DOHH2 (cell line): ENCODE results near the gene SQSTM1.
"Not testable (repeated sequence)": the region's sequence is repeated elsewhere in the genome, so short reads cannot be mapped to it uniquely, and the experiment has no call there.

ENCODE experiments used
- H3F3A ChIP-seq: fragments of 200-600 bp; sonication (generic), shearing (Covaris generic); 2 replicates; pipeline ENCODE4 v1.6.0; 2016; ENCODE audit warnings: antibody characterized with exemption, mild to moderate bottlenecking; ENCODE audit not compliant: control insufficient read depth, insufficient read depth
- H3K27ac ChIP-seq: fragments of 200-600 bp; sonication (generic); 2 replicates; pipeline ENCODE4 v1.5.1; 2014; ENCODE audit warnings: low read depth, mild to moderate bottlenecking, low read length, moderate library complexity
- H3K27me3 ChIP-seq: fragments of 200-600 bp; sonication (generic); 2 replicates; pipeline ENCODE4 v1.6.1; 2014; ENCODE audit warnings: mild to moderate bottlenecking, low read length, mixed read lengths; ENCODE audit not compliant: control insufficient read depth
- H3K36me3 ChIP-seq: fragments of 200-600 bp; sonication (generic); 2 replicates; pipeline ENCODE4 v1.6.1; 2014; ENCODE audit warnings: mild to moderate bottlenecking, low read length, moderate library complexity, mixed read lengths; ENCODE audit not compliant: control insufficient read depth
- H3K4me1 ChIP-seq: fragments of 200-600 bp; sonication (generic); 2 replicates; pipeline ENCODE4 v1.6.1; 2014; ENCODE audit warnings: mild to moderate bottlenecking, low read length, mixed read lengths; ENCODE audit not compliant: control insufficient read depth
- H3K4me2 ChIP-seq: fragments of 200-600 bp; sonication (generic); 2 replicates; pipeline ENCODE4 v1.6.0; 2014; ENCODE audit warnings: mild to moderate bottlenecking, low read length, moderate library complexity
- H3K4me3 ChIP-seq: fragments of 200-600 bp; sonication (generic); 2 replicates; pipeline ENCODE4 v1.5.1; 2014; ENCODE audit warnings: mild to moderate bottlenecking, low read length, mixed read lengths
- H3K79me2 ChIP-seq: fragments of 200-600 bp; sonication (generic); 2 replicates; pipeline ENCODE4 v1.6.1; 2014; ENCODE audit warnings: mild to moderate bottlenecking, low read length, mixed read lengths; ENCODE audit not compliant: control insufficient read depth
- H3K9me2 ChIP-seq: fragments of 200-600 bp; sonication (generic); replicated peaks from 2 replicates; pipeline ENCODE4 v1.6.1; 2014; ENCODE audit warnings: mild to moderate bottlenecking, low read length, mixed read lengths; ENCODE audit not compliant: control insufficient read depth
- H3K9me3 ChIP-seq: fragments of 200-600 bp; sonication (generic); 2 replicates; pipeline ENCODE4 v1.6.1; 2014; ENCODE audit warnings: antibody characterized with exemption, low read length, mixed read lengths; ENCODE audit not compliant: control insufficient read depth, insufficient read depth
- H4K20me1 ChIP-seq: fragments of 200-600 bp; sonication (generic); 2 replicates; pipeline ENCODE4 v1.6.0; 2014; ENCODE audit warnings: low read depth, mild to moderate bottlenecking, antibody characterized with exemption, low read length, moderate library complexity; ENCODE audit not compliant: control insufficient read depth, insufficient read depth
- EZH2phosphoT487 ChIP-seq: fragments of 200-600 bp; sonication (generic); IDR thresholded peaks from 2 replicates; pipeline ENCODE4 v1.6.1; 2017; ENCODE audit warnings: borderline replicate concordance, mild to moderate bottlenecking, antibody characterized with exemption, low read length, moderate library complexity, mixed read lengths
- TF ChIP-seq, protein P1 (sequence below): fragments of 200-600 bp; sonication (generic); IDR thresholded peaks from one replicate; pipeline ENCODE4 v1.5.1; 2014; ENCODE audit warnings: antibody characterized with exemption, mild to moderate bottlenecking, low read depth, low read length; ENCODE audit not compliant: poor library complexity, severe bottlenecking

The SQSTM1 gene

DNA sequence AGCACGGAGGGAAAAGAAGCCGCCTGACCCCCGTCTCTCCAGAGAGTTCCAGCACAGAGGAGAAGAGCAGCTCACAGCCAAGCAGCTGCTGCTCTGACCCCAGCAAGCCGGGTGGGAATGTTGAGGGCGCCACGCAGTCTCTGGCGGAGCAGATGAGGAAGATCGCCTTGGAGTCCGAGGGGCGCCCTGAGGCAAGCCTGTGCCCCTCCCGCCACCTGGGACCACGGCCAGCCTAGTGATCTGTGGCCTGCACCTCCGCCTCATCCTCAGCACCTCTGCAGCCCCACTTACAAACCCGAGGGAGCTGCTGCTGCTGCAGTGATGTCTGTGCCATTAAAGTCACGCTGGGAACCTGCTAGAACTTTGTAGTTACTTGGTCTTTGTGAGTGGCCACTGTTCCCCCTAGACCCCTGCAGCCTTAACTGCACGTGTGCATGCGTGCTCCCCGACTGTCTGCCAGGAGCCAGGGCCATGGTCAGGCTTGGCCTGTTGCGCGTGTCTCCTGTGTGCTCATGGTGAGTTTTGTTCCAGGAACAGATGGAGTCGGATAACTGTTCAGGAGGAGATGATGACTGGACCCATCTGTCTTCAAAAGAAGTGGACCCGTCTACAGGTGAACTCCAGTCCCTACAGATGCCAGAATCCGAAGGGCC lies 12.5 kb downstream of the SQSTM1 start:
- no peak overlapping the region for H3K4me2 ChIP-seq
- no peaks in the 10 kb centered on the region for H3K79me2 ChIP-seq
- no peaks in the 10 kb centered on the region for H3K9me3 ChIP-seq
- H3K27ac ChIP-seq = no peak overlapping the region
- no peak for TF ChIP-seq EZH2phosphoT487
- TF ChIP-seq, protein P1, sequence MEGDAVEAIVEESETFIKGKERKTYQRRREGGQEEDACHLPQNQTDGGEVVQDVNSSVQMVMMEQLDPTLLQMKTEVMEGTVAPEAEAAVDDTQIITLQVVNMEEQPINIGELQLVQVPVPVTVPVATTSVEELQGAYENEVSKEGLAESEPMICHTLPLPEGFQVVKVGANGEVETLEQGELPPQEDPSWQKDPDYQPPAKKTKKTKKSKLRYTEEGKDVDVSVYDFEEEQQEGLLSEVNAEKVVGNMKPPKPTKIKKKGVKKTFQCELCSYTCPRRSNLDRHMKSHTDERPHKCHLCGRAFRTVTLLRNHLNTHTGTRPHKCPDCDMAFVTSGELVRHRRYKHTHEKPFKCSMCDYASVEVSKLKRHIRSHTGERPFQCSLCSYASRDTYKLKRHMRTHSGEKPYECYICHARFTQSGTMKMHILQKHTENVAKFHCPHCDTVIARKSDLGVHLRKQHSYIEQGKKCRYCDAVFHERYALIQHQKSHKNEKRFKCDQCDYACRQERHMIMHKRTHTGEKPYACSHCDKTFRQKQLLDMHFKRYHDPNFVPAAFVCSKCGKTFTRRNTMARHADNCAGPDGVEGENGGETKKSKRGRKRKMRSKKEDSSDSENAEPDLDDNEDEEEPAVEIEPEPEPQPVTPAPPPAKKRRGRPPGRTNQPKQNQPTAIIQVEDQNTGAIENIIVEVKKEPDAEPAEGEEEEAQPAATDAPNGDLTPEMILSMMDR = no peak
- peaks cover 59% of the 10 kb centered on the region for H3K36me3 ChIP-seq
- no peak overlapping the region for H3K4me3 ChIP-seq
- no peaks in the 10 kb centered on the region for H3F3A ChIP-seq
- no peaks in the 10 kb centered on the region for H3K9me2 ChIP-seq
- no peaks in the 10 kb centered on the region for H3K4me1 ChIP-seq
- H3K27me3 ChIP-seq = no peaks in the 10 kb centered on the region
- H4K20me1 ChIP-seq = no peaks in the 10 kb centered on the region

DNA sequence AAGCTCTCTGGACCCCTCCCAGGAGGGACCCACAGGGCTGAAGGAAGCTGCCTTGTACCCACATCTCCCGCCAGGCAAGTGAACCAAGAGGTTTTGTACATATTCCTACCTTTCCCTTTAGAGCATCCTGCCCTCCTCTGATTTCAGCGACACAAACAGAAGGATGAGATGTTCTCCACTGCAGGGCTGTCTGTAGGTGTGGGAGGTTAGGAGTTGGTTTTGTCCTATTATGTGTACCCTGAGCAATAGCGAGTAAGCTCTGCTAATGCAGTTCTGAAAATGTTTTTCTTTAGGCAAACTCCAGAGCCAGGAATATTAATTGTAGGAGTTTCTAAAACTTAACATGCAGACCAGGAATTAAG lies 13.0 kb downstream of the SQSTM1 start:
- no peaks in the 10 kb centered on the region for H3K27me3 ChIP-seq
- H4K20me1 ChIP-seq = no peaks in the 10 kb centered on the region
- peaks cover 57% of the 10 kb centered on the region for H3K36me3 ChIP-seq
- H3K27ac ChIP-seq = no peak overlapping the region
- no peaks in the 10 kb centered on the region for H3K9me2 ChIP-seq
- H3K79me2 ChIP-seq = no peaks in the 10 kb centered on the region
- no peak overlapping the region for H3K4me2 ChIP-seq
- TF ChIP-seq, protein P1 = no peak
- no peak for TF ChIP-seq EZH2phosphoT487
- H3K9me3 ChIP-seq = no peaks in the 10 kb centered on the region
- no peaks in the 10 kb centered on the region for H3F3A ChIP-seq
- no peaks in the 10 kb centered on the region for H3K4me1 ChIP-seq
- no peak overlapping the region for H3K4me3 ChIP-seq

DNA sequence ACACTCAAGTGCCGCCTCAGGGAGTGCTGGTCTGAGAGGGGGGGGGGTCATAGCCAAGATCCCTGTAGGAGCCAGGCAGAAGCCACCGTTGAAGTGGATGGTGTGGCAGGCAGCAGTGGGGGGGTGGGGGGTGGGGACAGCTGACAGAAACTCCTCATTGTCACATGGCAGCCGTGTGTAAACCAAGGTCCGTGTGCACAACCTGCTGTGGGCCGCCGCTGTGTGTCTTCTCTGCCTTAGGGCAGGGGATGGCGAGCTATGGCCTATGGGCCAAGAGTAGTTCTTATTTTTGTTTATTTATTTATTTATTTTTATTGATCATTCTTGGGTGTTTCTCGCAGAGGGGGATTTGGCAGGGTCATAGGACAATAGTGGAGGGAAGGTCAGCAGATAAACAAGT lies 13.4 kb downstream of the SQSTM1 start:
- Histone ChIP-seq H3F3A (no peaks in the 10 kb centered on the region), H3K27me3 (no peaks in the 10 kb centered on the region), H3K27ac (no peak overlapping the region), H3K9me3 (no peaks in the 10 kb centered on the region), H3K4me2 (no peak overlapping the region), H4K20me1 (no peaks in the 10 kb centered on the region), H3K79me2 (no peaks in the 10 kb centered on the region), H3K36me3 (peaks cover 53% of the 10 kb centered on the region), H3K4me3 (no peak overlapping the region), H3K4me1 (no peaks in the 10 kb centered on the region), H3K9me2 (no peaks in the 10 kb centered on the region)
- TF ChIP-seq, protein P1 = no peak
- no peak for TF ChIP-seq EZH2phosphoT487

DNA sequence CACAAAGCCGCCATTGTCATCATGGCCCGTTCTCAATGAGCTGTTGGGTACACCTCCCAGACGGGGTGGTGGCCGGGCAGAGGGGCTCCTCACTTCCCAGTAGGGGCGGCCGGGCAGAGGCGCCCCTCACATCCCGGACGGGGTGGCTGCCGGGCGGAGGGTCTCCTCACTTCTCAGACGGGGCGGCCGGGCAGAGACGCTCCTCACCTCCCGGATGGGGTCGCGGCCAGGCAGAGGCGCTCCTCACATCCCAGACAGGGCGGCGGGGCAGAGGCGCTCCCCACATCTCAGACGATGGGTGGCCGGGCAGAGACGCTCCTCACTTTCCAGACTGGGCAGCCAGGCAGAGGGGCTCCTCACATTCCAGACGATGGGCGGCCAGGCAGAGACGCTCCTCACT lies 14.2 kb downstream of the SQSTM1 start:
- not testable (repeated sequence) for H3F3A ChIP-seq, H3K4me2 ChIP-seq, H3K79me2 ChIP-seq, H3K9me3 ChIP-seq, H3K4me1 ChIP-seq, H3K27ac ChIP-seq, H3K27me3 ChIP-seq, H3K4me3 ChIP-seq, H3K9me2 ChIP-seq, H4K20me1 ChIP-seq
- H3K36me3 ChIP-seq = peaks cover 52% of the 10 kb centered on the region
